Breast epithelium (tissue), 4 donors: ENCODE data around the gene EXOC3L2. TPM values are rescaled to one million over a fixed set of nuclear protein-coding genes. Genes with fewer than 3 reads are reported as not detected.

Source experiments
- DNase-seq, 2 donors: peaks; one replicate each; pipeline ENCODE4 v3.0.0-alpha.2; 2019; ENCODE audit warnings: low spot score in 2 of 2
- H3K27ac ChIP-seq, 2 donors: fragments of 200-600 bp; sonication (generic) in 1 of 2; one replicate each; pipeline ENCODE4 v1.5.1; 2016 to 2019; ENCODE audit warnings: mild to moderate bottlenecking in 1 of 2
- H3K27me3 ChIP-seq, 2 donors: fragments of 200-600 bp; sonication (generic) in 1 of 2; one replicate each; pipeline versions ENCODE4 v1.5.1 to v1.6.0; 2017 to 2019; ENCODE audit warnings: control low read depth in 1 of 2, mild to moderate bottlenecking in 1 of 2
- H3K36me3 ChIP-seq: fragments of 200-600 bp; one replicate; pipeline ENCODE4 v1.5.1; 2019
- H3K4me1 ChIP-seq, 2 donors: fragments of 200-600 bp; sonication (generic); one replicate each; pipeline ENCODE4 v1.5.1; 2016 to 2019; ENCODE audit warnings: control low read depth in 1 of 2
- H3K4me3 ChIP-seq, 3 donors: fragments of 200-600 bp; sonication (generic); 1 replicate in 2 of 3; 2 replicates in 1 of 3; pipeline ENCODE4 v1.5.1; 2016 to 2019; ENCODE audit warnings: mild to moderate bottlenecking in 3 of 3, moderate library complexity in 2 of 3
- H3K9me3 ChIP-seq, 2 donors: fragments of 200-600 bp; sonication (generic) in 1 of 2; one replicate each; pipeline ENCODE4 v1.5.1; 2016 to 2019; ENCODE audit warnings: control low read depth in 1 of 2
- POLR2A ChIP-seq: fragments of 450-650 bp; IDR thresholded peaks from one replicate; pipeline ENCODE4 v1.6.1; 2016; ENCODE audit warnings: antibody characterized with exemption, mild to moderate bottlenecking, moderate library complexity
- POLR2AphosphoS5 ChIP-seq, 3 donors: sonication (generic); formaldehyde crosslinking; IDR thresholded peaks; one replicate each; pipeline ENCODE4 v1.6.1; 2017; ENCODE audit warnings: antibody characterized with exemption in 3 of 3
- intact Hi-C: fragments of 100-400 bp; cut with DNase I; formaldehyde crosslinking; loops from one replicate; pipeline ENCODE4 v1.15.1; 2023; ENCODE audit warnings: low total_unique reads
- total RNA-seq, 3 donors: library from RNA; depleted of rRNA; stranded (reverse); fragments of >200 nt; gene quantifications; one replicate each; pipeline ENCODE4 v1.1.0, GENCODE V29; 2016
- TF ChIP-seq, protein P1 (sequence below), 3 donors: fragments of 450-650 bp; IDR thresholded peaks; one replicate each; pipeline ENCODE4 v1.5.1; 2016 to 2017; ENCODE audit warnings: antibody characterized with exemption in 3 of 3, mild to moderate bottlenecking in 3 of 3, moderate library complexity in 3 of 3

EXOC3L2 gene
- total RNA-seq, 3 donors from 2014 or later, result 0.44 to 2.3 (median 0.64) TPM

- no peak overlapping the region for H3K4me3 ChIP-seq
- H3K4me1 ChIP-seq, result no peaks in the 10 kb centered on the region
- intact Hi-C loops, result no loop called here
- H3K36me3 ChIP-seq, result no peaks in the 10 kb centered on the region
- DNase-seq, result no peak
- H3K27ac ChIP-seq, result no peak overlapping the region
- TF ChIP-seq POLR2AphosphoS5 (IDR thresholded peaks at IDR 0.05) (no peak), POLR2A (no peak)
- TF ChIP-seq, protein P1, sequence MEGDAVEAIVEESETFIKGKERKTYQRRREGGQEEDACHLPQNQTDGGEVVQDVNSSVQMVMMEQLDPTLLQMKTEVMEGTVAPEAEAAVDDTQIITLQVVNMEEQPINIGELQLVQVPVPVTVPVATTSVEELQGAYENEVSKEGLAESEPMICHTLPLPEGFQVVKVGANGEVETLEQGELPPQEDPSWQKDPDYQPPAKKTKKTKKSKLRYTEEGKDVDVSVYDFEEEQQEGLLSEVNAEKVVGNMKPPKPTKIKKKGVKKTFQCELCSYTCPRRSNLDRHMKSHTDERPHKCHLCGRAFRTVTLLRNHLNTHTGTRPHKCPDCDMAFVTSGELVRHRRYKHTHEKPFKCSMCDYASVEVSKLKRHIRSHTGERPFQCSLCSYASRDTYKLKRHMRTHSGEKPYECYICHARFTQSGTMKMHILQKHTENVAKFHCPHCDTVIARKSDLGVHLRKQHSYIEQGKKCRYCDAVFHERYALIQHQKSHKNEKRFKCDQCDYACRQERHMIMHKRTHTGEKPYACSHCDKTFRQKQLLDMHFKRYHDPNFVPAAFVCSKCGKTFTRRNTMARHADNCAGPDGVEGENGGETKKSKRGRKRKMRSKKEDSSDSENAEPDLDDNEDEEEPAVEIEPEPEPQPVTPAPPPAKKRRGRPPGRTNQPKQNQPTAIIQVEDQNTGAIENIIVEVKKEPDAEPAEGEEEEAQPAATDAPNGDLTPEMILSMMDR (IDR thresholded peaks at IDR 0.05), result peak; percentile 24 to 43 (median 40)
- no peaks in the 10 kb centered on the region for H3K9me3 ChIP-seq
- no peaks in the 10 kb centered on the region for H3K27me3 ChIP-seq
Observed at GRCh38 chr19:45187421-45188100, 57.6 kb downstream of the EXOC3L2 start.

- no peaks in the 10 kb centered on the region for H3K4me1 ChIP-seq
- no peaks in the 10 kb centered on the region for H3K27me3 ChIP-seq
- intact Hi-C loops, result no loop called here
- no peaks in the 10 kb centered on the region for H3K36me3 ChIP-seq
- no peak for TF ChIP-seq POLR2A
- TF ChIP-seq POLR2AphosphoS5 (IDR thresholded peaks at IDR 0.05), result no peak
- TF ChIP-seq, protein P1 (IDR thresholded peaks at IDR 0.05), result no peak
- DNase-seq, result no peak
- H3K4me3 ChIP-seq, result no peak overlapping the region
- no peak overlapping the region for H3K27ac ChIP-seq
- H3K9me3 ChIP-seq, result no peaks in the 10 kb centered on the region
Observed at GRCh38 chr19:45186509-45187334, 58.5 kb downstream of the EXOC3L2 start.

- Histone ChIP-seq H3K36me3 (no peaks in the 10 kb centered on the region), H3K4me3 (no peak overlapping the region), H3K4me1 (peaks cover 0 to 2% of the 10 kb centered on the region in 2 donors), H3K27ac (no peak overlapping the region), H3K9me3 (no peaks in the 10 kb centered on the region), H3K27me3 (no peaks in the 10 kb centered on the region)
- no peak for TF ChIP-seq POLR2A
- no peak for TF ChIP-seq POLR2AphosphoS5 (IDR thresholded peaks at IDR 0.05)
- TF ChIP-seq, protein P1 (IDR thresholded peaks at IDR 0.05), result no peak
- intact Hi-C loops, result no loop called here
- no peak for DNase-seq
Observed at GRCh38 chr19:45184115-45184514, 61.1 kb downstream of the EXOC3L2 start.

- no peaks in the 10 kb centered on the region for H3K27me3 ChIP-seq
- H3K9me3 ChIP-seq, result no peaks in the 10 kb centered on the region
- intact Hi-C loops, result no loop called here
- H3K4me3 ChIP-seq, result no peak overlapping the region
- no peaks in the 10 kb centered on the region for H3K36me3 ChIP-seq
- peaks cover 0 to 2% of the 10 kb centered on the region in 2 donors for H3K4me1 ChIP-seq
- TF ChIP-seq, protein P1 (IDR thresholded peaks at IDR 0.05), result no peak
- TF ChIP-seq POLR2A (no peak), POLR2AphosphoS5 (IDR thresholded peaks at IDR 0.05) (no peak)
- H3K27ac ChIP-seq, result no peak overlapping the region
- DNase-seq, result no peak
Observed at GRCh38 chr19:45182758-45183157, 62.4 kb downstream of the EXOC3L2 start.

GRCh38 chr19:45180936-45181335, 64.3 kb downstream of the EXOC3L2 start:
- Histone ChIP-seq H3K27me3 (no peaks in the 10 kb centered on the region), H3K36me3 (no peaks in the 10 kb centered on the region), H3K9me3 (no peaks in the 10 kb centered on the region), H3K4me3 (no peak overlapping the region), H3K27ac (no peak overlapping the region), H3K4me1 (peaks cover 0 to 2% of the 10 kb centered on the region in 2 donors)
- intact Hi-C loops, result no loop called here
- DNase-seq, result no peak
- TF ChIP-seq POLR2A (no peak), POLR2AphosphoS5 (IDR thresholded peaks at IDR 0.05) (no peak)
